ENCODE data around the gene LCLAT1. TPM values are rescaled to one million over a fixed set of nuclear protein-coding genes. Genes with fewer than 3 reads are reported as not detected.

Gene LCLAT1
- polyA plus RNA-seq, 1 of the 3 experiments (the other 2 are of a cell fraction) = 6.9 TPM

DNA sequence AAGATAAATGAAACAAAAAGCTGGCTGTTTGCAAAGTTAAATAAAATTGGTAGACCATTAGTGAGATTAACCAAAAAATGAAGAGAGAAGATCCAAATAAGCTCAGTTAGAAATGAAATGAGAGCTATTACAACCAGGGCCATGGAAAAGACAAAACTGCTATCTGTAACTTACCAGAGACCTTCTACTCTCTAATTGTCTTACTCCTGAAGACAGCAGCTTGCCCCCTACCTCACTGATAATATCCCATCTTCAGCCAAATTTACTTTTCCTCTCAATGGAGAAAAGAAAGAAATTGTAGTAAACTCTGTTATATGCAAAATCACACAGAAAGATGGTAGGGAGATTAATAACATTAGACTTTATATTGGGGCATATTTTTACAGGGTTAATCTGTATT, 178.2 kb downstream of the LCLAT1 start:
- Histone ChIP-seq H3K36me3 (replicated peaks in 1 of 2; ENCODE audit: control insufficient read depth in 1 of 2, insufficient read depth in 2 of 2, low read length in 1 of 2) (no peaks in the 10 kb centered on the region), H3K4me2 (no peak overlapping the region), H3K9me3 (no peaks in the 10 kb centered on the region), H3K27ac (ENCODE audit: low read depth in 2 of 2, low read length in 1 of 2) (no peak overlapping the region), H3K4me3 (ENCODE audit: low read depth in 2 of 2, low read length in 1 of 2) (no peak overlapping the region), H3K27me3 (ENCODE audit: insufficient read depth) (no peaks in the 10 kb centered on the region), H3K9me2 (no peaks in the 10 kb centered on the region), H3K9ac (no peak overlapping the region), H4K20me1 (ENCODE audit: insufficient read depth) (no peaks in the 10 kb centered on the region), H3F3A (replicated peaks; ENCODE audit: insufficient read depth) (no peaks in the 10 kb centered on the region), H2AFZ (ENCODE audit: low read depth) (no peak overlapping the region), H3K4me1 (ENCODE audit: control insufficient read depth in 1 of 2, insufficient read depth in 2 of 2, low read depth in 1 of 2, low read length in 1 of 2) (no peaks in the 10 kb centered on the region), H3K79me2 (ENCODE audit: insufficient read depth) (no peaks in the 10 kb centered on the region)
- POLR2A ChIA-PET = no interaction called here
- CTCF ChIA-PET = interaction anchor here (1.1 kb wide), 1 partner anchor 386 kb away, joined by 4 read pairs; no protein-coding TSS in a partner anchor
- TF ChIP-seq EZH2phosphoT487 (IDR thresholded peaks at IDR 0.05; ENCODE audit: borderline replicate concordance, low read depth) (no peak), FOXJ3 (CRISPR knock-in tag; IDR thresholded peaks at IDR 0.05) (no peak), GATA2 (CRISPR knock-in tag; IDR thresholded peaks at IDR 0.05) (no peak), RFX5 (IDR thresholded peaks at IDR 0.05; ENCODE audit: low read length) (no peak), CHD2 (IDR thresholded peaks at IDR 0.05; ENCODE audit: low read length, partially characterized antibody) (no peak), TCF12 (IDR thresholded peaks at IDR 0.05) (no peak), EP300 (IDR thresholded peaks at IDR 0.05; ENCODE audit: borderline replicate concordance in 1 of 2, low read depth in 1 of 2, low read length in 1 of 2) (no peak)
- TF ChIP-seq, protein P1, sequence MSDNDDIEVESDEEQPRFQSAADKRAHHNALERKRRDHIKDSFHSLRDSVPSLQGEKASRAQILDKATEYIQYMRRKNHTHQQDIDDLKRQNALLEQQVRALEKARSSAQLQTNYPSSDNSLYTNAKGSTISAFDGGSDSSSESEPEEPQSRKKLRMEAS (IDR thresholded peaks at IDR 0.05; ENCODE audit: low read depth) = no peak
- TF ChIP-seq, protein P2, sequence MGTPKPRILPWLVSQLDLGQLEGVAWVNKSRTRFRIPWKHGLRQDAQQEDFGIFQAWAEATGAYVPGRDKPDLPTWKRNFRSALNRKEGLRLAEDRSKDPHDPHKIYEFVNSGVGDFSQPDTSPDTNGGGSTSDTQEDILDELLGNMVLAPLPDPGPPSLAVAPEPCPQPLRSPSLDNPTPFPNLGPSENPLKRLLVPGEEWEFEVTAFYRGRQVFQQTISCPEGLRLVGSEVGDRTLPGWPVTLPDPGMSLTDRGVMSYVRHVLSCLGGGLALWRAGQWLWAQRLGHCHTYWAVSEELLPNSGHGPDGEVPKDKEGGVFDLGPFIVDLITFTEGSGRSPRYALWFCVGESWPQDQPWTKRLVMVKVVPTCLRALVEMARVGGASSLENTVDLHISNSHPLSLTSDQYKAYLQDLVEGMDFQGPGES (IDR thresholded peaks at IDR 0.05; ENCODE audit: low read depth, low read length) = no peak
- TF ChIP-seq, protein P3, sequence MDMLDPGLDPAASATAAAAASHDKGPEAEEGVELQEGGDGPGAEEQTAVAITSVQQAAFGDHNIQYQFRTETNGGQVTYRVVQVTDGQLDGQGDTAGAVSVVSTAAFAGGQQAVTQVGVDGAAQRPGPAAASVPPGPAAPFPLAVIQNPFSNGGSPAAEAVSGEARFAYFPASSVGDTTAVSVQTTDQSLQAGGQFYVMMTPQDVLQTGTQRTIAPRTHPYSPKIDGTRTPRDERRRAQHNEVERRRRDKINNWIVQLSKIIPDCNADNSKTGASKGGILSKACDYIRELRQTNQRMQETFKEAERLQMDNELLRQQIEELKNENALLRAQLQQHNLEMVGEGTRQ (IDR thresholded peaks at IDR 0.05; ENCODE audit: borderline replicate concordance, low read depth, low read length) = no peak
- TF ChIP-seq, protein P4, sequence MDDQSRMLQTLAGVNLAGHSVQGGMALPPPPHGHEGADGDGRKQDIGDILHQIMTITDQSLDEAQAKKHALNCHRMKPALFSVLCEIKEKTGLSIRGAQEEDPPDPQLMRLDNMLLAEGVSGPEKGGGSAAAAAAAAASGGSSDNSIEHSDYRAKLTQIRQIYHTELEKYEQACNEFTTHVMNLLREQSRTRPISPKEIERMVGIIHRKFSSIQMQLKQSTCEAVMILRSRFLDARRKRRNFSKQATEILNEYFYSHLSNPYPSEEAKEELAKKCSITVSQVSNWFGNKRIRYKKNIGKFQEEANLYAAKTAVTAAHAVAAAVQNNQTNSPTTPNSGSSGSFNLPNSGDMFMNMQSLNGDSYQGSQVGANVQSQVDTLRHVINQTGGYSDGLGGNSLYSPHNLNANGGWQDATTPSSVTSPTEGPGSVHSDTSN (IDR thresholded peaks at IDR 0.05) = no peak
- TF ChIP-seq, protein P5, sequence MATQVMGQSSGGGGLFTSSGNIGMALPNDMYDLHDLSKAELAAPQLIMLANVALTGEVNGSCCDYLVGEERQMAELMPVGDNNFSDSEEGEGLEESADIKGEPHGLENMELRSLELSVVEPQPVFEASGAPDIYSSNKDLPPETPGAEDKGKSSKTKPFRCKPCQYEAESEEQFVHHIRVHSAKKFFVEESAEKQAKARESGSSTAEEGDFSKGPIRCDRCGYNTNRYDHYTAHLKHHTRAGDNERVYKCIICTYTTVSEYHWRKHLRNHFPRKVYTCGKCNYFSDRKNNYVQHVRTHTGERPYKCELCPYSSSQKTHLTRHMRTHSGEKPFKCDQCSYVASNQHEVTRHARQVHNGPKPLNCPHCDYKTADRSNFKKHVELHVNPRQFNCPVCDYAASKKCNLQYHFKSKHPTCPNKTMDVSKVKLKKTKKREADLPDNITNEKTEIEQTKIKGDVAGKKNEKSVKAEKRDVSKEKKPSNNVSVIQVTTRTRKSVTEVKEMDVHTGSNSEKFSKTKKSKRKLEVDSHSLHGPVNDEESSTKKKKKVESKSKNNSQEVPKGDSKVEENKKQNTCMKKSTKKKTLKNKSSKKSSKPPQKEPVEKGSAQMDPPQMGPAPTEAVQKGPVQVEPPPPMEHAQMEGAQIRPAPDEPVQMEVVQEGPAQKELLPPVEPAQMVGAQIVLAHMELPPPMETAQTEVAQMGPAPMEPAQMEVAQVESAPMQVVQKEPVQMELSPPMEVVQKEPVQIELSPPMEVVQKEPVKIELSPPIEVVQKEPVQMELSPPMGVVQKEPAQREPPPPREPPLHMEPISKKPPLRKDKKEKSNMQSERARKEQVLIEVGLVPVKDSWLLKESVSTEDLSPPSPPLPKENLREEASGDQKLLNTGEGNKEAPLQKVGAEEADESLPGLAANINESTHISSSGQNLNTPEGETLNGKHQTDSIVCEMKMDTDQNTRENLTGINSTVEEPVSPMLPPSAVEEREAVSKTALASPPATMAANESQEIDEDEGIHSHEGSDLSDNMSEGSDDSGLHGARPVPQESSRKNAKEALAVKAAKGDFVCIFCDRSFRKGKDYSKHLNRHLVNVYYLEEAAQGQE (IDR thresholded peaks at IDR 0.05; ENCODE audit: low read depth, low read length) = no peak
- no peak for DNase-seq
